Right lobe of liver (tissue), 4 donors: ENCODE results near the gene TTC23.

Experiments used
- POLR2A ChIP-seq: fragments of 450-650 bp; IDR thresholded peaks from one replicate; pipeline ENCODE4 v1.6.1; 2017; ENCODE audit warnings: antibody characterized with exemption, mild to moderate bottlenecking
- TF ChIP-seq, protein P1 (sequence below), 4 donors: fragments of 200-600 bp in 3 of 4; fragments of 450-650 bp in 1 of 4; IDR thresholded peaks; one replicate each; pipeline versions ENCODE4 v1.5.1 to v1.8.0; 2016 to 2022; ENCODE audit warnings: antibody characterized with exemption in 4 of 4, mild to moderate bottlenecking in 2 of 4
- donor health status: DM: no; HTN: no; CAD: no.
- donor health status: DM: no; HTN: no; CAD: no.
- donor health status: DM: no; HTN: yes; CAD: no.

GRCh38 chr15:99108993-99109392, 140.4 kb downstream of the TTC23 start:
- TF ChIP-seq, protein P1, sequence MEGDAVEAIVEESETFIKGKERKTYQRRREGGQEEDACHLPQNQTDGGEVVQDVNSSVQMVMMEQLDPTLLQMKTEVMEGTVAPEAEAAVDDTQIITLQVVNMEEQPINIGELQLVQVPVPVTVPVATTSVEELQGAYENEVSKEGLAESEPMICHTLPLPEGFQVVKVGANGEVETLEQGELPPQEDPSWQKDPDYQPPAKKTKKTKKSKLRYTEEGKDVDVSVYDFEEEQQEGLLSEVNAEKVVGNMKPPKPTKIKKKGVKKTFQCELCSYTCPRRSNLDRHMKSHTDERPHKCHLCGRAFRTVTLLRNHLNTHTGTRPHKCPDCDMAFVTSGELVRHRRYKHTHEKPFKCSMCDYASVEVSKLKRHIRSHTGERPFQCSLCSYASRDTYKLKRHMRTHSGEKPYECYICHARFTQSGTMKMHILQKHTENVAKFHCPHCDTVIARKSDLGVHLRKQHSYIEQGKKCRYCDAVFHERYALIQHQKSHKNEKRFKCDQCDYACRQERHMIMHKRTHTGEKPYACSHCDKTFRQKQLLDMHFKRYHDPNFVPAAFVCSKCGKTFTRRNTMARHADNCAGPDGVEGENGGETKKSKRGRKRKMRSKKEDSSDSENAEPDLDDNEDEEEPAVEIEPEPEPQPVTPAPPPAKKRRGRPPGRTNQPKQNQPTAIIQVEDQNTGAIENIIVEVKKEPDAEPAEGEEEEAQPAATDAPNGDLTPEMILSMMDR (IDR thresholded peaks at IDR 0.05), result no peak
- no peak for TF ChIP-seq POLR2A
